Natural killer cell treated with Interleukin-12 subunit alpha and Interleukin-12 subunit beta and Interleukin-15 and Interleukin-18, amount 100 ng/mL, for 72 hours (primary cell): ENCODE data around the gene CEP55. TPM values are rescaled to one million over a fixed set of nuclear protein-coding genes. Genes with fewer than 3 reads are reported as not detected.

Experiments
- ATAC-seq, 2 donors: fragments of 150-1000 bp; cut with Tn5 transposase in 1 of 2; sonication (Bioruptor Pico), chemical (Tn5 transposase) in 1 of 2; 2 replicates each; pipeline ENCODE4 v1.10.0; 2021
- DNase-seq: peaks from one replicate; pipeline ENCODE4 v3.0.0; 2022; ENCODE audit warnings: low spot score
- H3K27ac Mint-ChIP-seq, 2 donors: 1 replicate in 1 of 2; 2 replicates in 1 of 2; pipeline ENCODE4 v1.8.0; 2022; ENCODE audit warnings: mixed read lengths in 2 of 2, mild to moderate bottlenecking in 1 of 2, moderate library complexity in 1 of 2
- H3K27me3 Mint-ChIP-seq, 2 donors: 1 replicate in 1 of 2; 2 replicates in 1 of 2; pipeline ENCODE4 v1.8.0; 2022; ENCODE audit warnings: mixed read lengths in 2 of 2
- H3K36me3 Mint-ChIP-seq: one replicate; pipeline ENCODE4 v1.8.0; 2022; ENCODE audit warnings: mixed read lengths
- H3K4me1 Mint-ChIP-seq, 2 donors: 1 replicate in 1 of 2; 2 replicates in 1 of 2; pipeline ENCODE4 v1.8.0; 2022; ENCODE audit warnings: low read depth in 2 of 2, mixed read lengths in 2 of 2, mild to moderate bottlenecking in 1 of 2
- H3K4me3 Mint-ChIP-seq: one replicate; pipeline ENCODE4 v1.8.0; 2022; ENCODE audit warnings: mixed read lengths
- H3K9me3 Mint-ChIP-seq: 2 replicates; pipeline ENCODE4 v1.8.0; 2022; ENCODE audit warnings: mixed read lengths
- total RNA-seq, 2 donors: library from RNA; stranded (reverse); gene quantifications; one replicate each; pipeline ENCODE4 v1.2.3, GENCODE V29; 2022

CEP55 gene
- total RNA-seq, 2 donors from 2014 or later, result 23.7 to 45.7 TPM

GRCh38 chr10:93476756-93477155 lies 19.7 kb upstream of the CEP55 start:
- H3K27me3 Mint-ChIP-seq, result peaks cover 12 to 24% of the 10 kb centered on the region in 2 donors
- H3K9me3 Mint-ChIP-seq, result no peaks in the 10 kb centered on the region
- DNase-seq (no peak), ATAC-seq (no peak)
- no peak overlapping the region for H3K4me3 Mint-ChIP-seq
- peaks cover 1 to 3% of the 10 kb centered on the region in 2 donors for H3K4me1 Mint-ChIP-seq
- H3K27ac Mint-ChIP-seq, result no peak overlapping the region
- no peaks in the 10 kb centered on the region for H3K36me3 Mint-ChIP-seq

DNA sequence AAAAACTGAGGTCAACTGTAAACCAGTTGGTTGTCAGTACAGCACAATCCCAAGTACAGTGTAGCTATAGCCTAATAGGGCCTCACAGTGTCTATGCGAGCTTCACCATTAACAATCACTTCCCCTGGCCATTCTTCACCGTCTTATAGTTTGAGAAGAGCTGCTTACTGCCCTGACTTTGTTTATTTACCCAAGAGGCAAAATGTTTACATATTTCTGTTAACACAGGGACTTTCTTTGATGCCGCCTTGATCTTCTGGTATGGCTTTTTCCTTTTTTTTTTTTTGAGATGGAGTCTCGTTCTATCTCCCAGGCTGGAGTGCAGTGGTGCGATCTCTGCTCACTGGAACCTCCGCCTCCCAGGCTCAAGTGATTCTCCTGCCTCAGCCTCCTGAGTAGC lies 17.5 kb upstream of the CEP55 start:
- no peak overlapping the region for H3K4me3 Mint-ChIP-seq
- H3K27ac Mint-ChIP-seq, result no peak overlapping the region
- H3K36me3 Mint-ChIP-seq, result no peaks in the 10 kb centered on the region
- DNase-seq, result no peak
- peaks cover 20 to 33% of the 10 kb centered on the region in 2 donors for H3K27me3 Mint-ChIP-seq
- H3K4me1 Mint-ChIP-seq, result peaks cover 10% of the 10 kb centered on the region in 2 donors
- H3K9me3 Mint-ChIP-seq, result no peaks in the 10 kb centered on the region
- no peak for ATAC-seq

DNA sequence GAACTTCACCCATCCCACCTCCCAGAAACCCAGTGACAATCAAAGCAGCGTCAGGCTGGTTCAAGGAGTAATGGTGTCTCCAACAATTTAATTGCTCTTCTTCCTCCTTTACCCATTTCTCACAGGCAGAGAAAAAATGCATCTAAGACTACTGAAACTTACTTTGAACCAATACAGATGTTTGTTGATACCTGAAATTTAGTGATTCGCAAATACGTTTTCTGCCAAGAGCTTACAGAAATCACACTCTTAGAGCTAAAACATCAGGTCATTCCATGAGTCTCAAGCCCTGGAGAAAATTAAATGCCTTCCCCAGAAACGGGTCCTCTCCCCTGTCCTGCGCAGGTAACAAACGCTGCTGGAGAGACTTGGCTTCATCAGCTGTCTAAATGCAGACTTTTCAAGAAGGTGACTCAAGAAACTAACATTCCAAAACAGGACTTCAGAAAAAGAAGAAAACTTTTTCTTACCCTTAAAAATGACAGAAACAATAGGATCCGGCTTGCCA lies 14.7 kb upstream of the CEP55 start:
- Mint-ChIP-seq H3K27ac (peak overlapping the region; percentile 67 to 90), H3K36me3 (no peaks in the 10 kb centered on the region), H3K27me3 (peaks cover 27 to 40% of the 10 kb centered on the region in 2 donors), H3K4me1 (peaks cover 10% of the 10 kb centered on the region in 2 donors), H3K9me3 (no peaks in the 10 kb centered on the region), H3K4me3 (peak overlapping the region; percentile 95)
- no peak for ATAC-seq
- no peak for DNase-seq

GRCh38 chr10:93482145-93482834 lies 14.1 kb upstream of the CEP55 start, which contains the start of gene MYOF:
MYOF (minus strand) TSS chr10:93482334; CDS start chr10:93482194, 140 bp downstream.
- DNase-seq (no peak), ATAC-seq (peak; percentile 86 to 87)
- Mint-ChIP-seq H3K36me3 (no peaks in the 10 kb centered on the region), H3K4me1 (peaks cover 10% of the 10 kb centered on the region in 2 donors), H3K27me3 (peaks cover 27 to 37% of the 10 kb centered on the region in 2 donors), H3K4me3 (peak within 1 kb of the TSS; percentile 95), H3K27ac (peak within 1 kb of the TSS; percentile 67 to 90), H3K9me3 (no peaks in the 10 kb centered on the region)

DNA sequence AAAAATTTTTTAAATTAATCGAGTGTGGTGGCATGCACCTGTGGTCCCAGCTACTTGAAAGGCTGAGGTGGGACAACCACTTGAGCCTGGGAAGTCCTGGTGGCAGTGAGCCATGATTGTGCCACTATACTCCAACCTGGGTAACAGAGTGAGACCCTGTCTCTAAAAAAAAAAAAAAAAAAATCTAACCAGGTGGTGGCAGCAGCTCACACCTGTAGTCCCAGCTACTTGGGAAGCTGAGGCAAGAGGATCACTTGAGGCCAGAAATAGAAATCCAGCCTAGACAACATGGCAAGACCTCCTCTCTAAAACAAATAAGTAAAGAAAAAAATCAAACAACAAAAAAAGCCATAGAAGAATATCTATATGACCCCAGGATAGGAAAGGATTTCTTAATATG lies 10.7 kb upstream of the CEP55 start:
- Mint-ChIP-seq H3K4me3 (no peak overlapping the region), H3K9me3 (no peaks in the 10 kb centered on the region), H3K27me3 (peaks cover 38% of the 10 kb centered on the region in 2 donors), H3K27ac (no peak overlapping the region), H3K36me3 (no peaks in the 10 kb centered on the region), H3K4me1 (peaks cover 10% of the 10 kb centered on the region in 2 donors)
- no peak for ATAC-seq
- DNase-seq, result no peak

DNA sequence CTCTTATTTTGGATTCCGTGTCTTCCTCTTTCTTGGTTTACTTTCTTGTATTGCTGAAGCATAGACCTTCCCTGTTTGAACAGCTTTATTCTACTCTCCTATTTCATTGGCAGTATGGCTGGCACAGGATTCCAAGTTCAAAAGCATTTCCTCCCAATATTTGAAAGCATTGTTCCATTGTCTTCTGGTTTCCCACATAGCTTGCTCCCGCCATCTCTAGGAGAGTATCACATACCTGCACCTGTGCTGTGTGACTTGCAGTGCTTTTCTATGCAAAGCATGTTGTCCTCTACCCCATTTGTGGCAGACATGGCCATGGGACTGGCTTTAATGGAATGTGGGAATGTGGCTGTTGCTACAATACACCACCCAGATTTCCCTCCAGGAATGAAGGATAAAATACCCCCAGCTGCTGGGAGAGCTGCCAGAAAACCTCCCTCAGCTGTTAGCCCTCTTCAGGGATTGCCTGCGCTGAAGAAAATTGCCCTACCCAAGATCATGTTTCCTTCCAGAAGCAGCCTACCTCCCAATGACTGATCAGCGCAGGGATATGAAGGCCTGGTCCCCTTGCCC lies 7.4 kb upstream of the CEP55 start:
- Mint-ChIP-seq H3K4me1 (no peaks in the 10 kb centered on the region), H3K27ac (no peak overlapping the region), H3K36me3 (no peaks in the 10 kb centered on the region), H3K27me3 (peaks cover 18 to 23% of the 10 kb centered on the region in 2 donors), H3K9me3 (no peaks in the 10 kb centered on the region), H3K4me3 (no peak overlapping the region)
- DNase-seq (no peak), ATAC-seq (no peak)

DNA sequence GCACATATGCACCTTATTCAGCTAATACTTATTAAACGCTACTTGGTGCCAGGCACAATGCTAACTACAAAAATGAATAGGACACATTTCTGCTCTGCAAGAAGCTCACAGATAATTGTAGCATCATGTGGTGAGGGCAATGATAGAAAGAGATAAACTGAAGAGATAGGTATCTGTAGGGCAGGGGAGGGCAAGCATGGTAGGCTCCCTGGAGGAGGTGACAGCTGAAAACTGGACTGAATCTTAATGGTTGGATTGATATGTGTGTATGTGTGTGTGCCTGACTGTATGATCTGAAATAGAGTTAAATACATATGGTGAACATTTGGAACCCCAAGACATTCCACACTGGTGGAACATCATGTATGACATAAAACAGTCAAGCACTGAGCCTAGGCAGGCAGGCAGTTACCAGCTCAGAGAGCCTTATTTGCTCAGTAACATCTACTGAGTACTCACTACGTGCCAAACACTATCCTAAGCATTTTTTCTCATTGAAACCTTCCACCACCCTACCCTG lies 4.8 kb upstream of the CEP55 start:
- no peaks in the 10 kb centered on the region for H3K9me3 Mint-ChIP-seq
- no peak overlapping the region for H3K4me3 Mint-ChIP-seq
- peaks cover 4 to 5% of the 10 kb centered on the region in 2 donors for H3K4me1 Mint-ChIP-seq
- peaks cover 11 to 18% of the 10 kb centered on the region in 2 donors for H3K27me3 Mint-ChIP-seq
- ATAC-seq (no peak), DNase-seq (no peak)
- H3K27ac Mint-ChIP-seq, result no peak overlapping the region
- H3K36me3 Mint-ChIP-seq, result no peaks in the 10 kb centered on the region

DNA sequence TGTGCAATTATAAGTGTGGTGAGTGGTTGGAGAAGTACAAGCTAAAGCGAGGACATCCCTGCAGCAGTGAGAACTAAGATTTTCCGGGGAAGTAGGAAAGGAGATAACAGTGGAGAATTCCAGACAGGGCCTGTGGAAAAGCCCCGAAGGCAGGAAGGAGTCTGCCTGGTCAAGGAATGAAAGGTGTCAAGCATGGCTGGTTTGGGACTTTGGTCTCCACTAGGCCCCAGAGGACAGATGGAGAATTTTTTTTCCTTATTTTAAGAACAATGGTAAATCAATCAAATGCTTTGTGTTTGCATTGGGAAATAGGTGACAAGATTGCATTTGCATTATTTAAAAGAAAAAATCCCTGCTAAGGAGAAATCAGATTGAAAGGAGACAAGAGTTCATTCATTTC lies 3.2 kb upstream of the CEP55 start:
- Mint-ChIP-seq H3K27ac (no peak overlapping the region), H3K36me3 (no peaks in the 10 kb centered on the region), H3K4me1 (peaks cover 5 to 9% of the 10 kb centered on the region in 2 donors), H3K27me3 (peaks cover 11 to 14% of the 10 kb centered on the region in 2 donors), H3K9me3 (no peaks in the 10 kb centered on the region), H3K4me3 (no peak overlapping the region)
- DNase-seq (no peak), ATAC-seq (no peak)

DNA sequence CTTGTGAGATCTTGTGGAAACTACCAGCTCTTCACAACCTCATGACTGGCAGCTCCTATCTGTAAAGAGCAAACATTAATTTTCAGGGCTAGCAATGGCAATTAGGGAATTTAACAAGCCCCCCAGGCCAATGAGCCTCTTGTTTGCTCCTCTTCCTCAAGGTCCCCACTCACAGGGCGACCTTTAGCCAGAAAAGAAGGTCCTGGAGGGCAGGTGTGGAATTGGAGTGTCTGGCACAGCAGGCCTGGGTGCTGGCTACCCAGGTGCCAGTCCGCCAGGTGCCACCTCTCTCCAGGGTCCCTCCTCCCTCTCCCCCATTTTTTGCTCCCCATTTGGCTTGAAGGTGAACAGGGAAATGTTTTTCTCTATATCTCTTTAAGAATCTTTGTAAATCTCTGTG lies 1.9 kb upstream of the CEP55 start:
- Mint-ChIP-seq H3K4me3 (no peak overlapping the region), H3K9me3 (no peaks in the 10 kb centered on the region), H3K27me3 (peaks cover under 1 to 8% of the 10 kb centered on the region in 2 donors), H3K36me3 (no peaks in the 10 kb centered on the region), H3K4me1 (peaks cover 5 to 14% of the 10 kb centered on the region in 2 donors), H3K27ac (peak overlapping the region in 1 of 2 donors; percentile 31)
- ATAC-seq (no peak), DNase-seq (no peak)

- Mint-ChIP-seq H3K36me3 (no peaks in the 10 kb centered on the region), H3K4me3 (peak overlapping the region; percentile 92), H3K9me3 (no peaks in the 10 kb centered on the region), H3K27ac (peak overlapping the region; percentile 35 to 76), H3K4me1 (peaks cover 5 to 14% of the 10 kb centered on the region in 2 donors), H3K27me3 (peaks cover 0 to 6% of the 10 kb centered on the region in 2 donors)
- ATAC-seq (peak; percentile 8 to 9), DNase-seq (no peak)
Observed at GRCh38 chr10:93495654-93496321, 624 bp upstream of the CEP55 start.

DNA sequence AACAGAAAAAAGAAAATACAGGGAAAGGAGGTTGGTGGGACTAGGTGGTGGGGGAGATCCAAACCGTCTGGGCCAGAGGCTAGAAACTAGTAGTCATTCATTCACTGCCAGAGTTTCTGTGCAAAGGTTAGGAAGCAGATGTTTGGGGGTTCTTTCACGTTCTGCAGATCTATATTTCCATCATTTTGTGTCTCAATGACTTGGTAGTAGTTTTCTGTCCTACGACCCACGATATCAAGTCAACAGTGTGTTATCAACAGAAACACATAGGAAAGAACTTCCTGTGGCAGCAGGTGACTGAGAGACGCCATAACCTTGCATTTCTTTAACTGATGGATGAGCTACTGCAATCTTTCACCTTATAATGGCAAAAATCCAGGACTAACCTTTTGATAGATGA lies 1.8 kb downstream of the CEP55 start:
- Mint-ChIP-seq H3K27ac (no peak overlapping the region), H3K9me3 (no peaks in the 10 kb centered on the region), H3K4me1 (peaks cover 5 to 14% of the 10 kb centered on the region in 2 donors), H3K27me3 (peaks cover 0 to 2% of the 10 kb centered on the region in 2 donors), H3K36me3 (no peaks in the 10 kb centered on the region), H3K4me3 (peak overlapping the region; percentile 92)
- no peak for DNase-seq
- no peak for ATAC-seq

DNA sequence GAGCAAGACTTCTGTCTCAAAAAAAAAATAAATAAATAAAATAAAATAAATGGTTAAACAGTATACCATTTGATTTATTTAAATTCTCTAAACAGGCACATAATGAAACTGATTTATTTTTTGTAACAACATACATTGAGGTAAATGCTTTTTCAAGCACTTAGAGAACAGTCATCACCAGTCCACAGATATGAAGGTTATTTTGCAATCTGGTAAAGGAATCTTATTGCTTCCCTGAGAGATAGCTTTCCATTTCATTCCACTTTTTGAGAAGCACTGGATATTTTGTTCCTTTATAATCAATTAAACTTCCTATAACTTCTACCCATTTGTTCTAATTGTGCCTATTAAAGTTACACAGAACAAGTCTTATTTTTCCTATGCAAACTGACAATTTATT lies 5.2 kb downstream of the CEP55 start:
- H3K9me3 Mint-ChIP-seq, result no peaks in the 10 kb centered on the region
- no peak overlapping the region for H3K4me3 Mint-ChIP-seq
- no peak for ATAC-seq
- peaks cover 0 to 10% of the 10 kb centered on the region in 2 donors for H3K4me1 Mint-ChIP-seq
- no peak for DNase-seq
- no peaks in the 10 kb centered on the region for H3K36me3 Mint-ChIP-seq
- no peak overlapping the region for H3K27ac Mint-ChIP-seq
- no peaks in the 10 kb centered on the region for H3K27me3 Mint-ChIP-seq

- no peak for DNase-seq
- Mint-ChIP-seq H3K36me3 (no peaks in the 10 kb centered on the region), H3K4me3 (no peak overlapping the region), H3K27me3 (no peaks in the 10 kb centered on the region), H3K9me3 (no peaks in the 10 kb centered on the region), H3K4me1 (peaks cover 0 to 5% of the 10 kb centered on the region in 2 donors), H3K27ac (no peak overlapping the region)
- ATAC-seq, result no peak
Observed at GRCh38 chr10:93503075-93503474, 6.7 kb downstream of the CEP55 start.

- no peaks in the 10 kb centered on the region for H3K36me3 Mint-ChIP-seq
- no peak for ATAC-seq
- no peak overlapping the region for H3K4me3 Mint-ChIP-seq
- no peak for DNase-seq
- no peaks in the 10 kb centered on the region for H3K9me3 Mint-ChIP-seq
- no peak overlapping the region for H3K27ac Mint-ChIP-seq
- H3K4me1 Mint-ChIP-seq, result no peaks in the 10 kb centered on the region
- no peaks in the 10 kb centered on the region for H3K27me3 Mint-ChIP-seq
Observed at GRCh38 chr10:93505075-93505474, 8.7 kb downstream of the CEP55 start.
